Measurements from ENCODE around the gene SGCA. TPM values are rescaled to one million over a fixed set of nuclear protein-coding genes. Genes with fewer than 3 reads are reported as not detected.

Gene SGCA
- total and polyA plus RNA-seq, 2 of the 8 experiments (the other 6 are each of a cell fraction or from before 2014, with no cell fraction given) = 0.12 TPM; not detected in 1

DNA sequence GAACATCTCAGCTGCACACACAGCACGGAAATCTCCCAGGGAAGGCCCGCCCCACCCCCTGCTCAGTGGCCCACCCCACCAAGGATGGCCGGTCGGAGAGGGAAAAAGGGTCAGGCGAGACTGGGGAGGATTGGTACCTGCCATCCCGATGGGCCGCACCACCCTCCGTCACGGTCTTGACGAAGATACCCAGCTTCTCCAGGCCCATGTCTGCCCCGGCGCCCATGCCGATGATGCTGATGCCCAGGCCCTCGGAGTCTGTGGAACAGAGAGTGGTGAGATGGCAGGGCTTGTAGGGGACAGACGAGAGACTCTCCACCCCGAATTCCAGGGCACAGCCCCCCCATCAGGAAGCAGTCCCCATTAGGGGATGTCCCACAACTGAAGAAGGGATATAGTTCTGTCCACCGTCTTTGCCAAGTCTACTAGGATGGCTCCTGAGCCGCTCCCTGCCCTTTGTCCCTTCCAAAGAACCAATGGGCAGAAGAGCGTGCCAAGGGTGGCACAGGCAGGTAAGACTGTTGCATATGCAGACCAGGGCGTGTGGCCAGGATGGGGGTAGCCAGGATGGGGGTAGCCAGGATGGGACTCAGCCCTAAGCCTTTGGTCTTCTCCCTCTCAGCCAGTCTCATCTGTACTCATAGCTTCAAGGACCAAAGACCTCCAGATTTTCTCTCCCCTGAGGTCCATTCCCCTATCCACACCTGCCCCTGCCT lies 22.2 kb upstream of the SGCA start:
- H3K9ac ChIP-seq (replicated peaks in 1 of 4; ENCODE audit: extremely low read depth in 1 of 4, low read depth in 3 of 4, low read length in 3 of 4) = no peak overlapping the region
- H4K20me1 ChIP-seq (replicated peaks in 1 of 2; ENCODE audit: control insufficient read depth in 1 of 2, insufficient read depth in 2 of 2, low read length in 2 of 2) = peaks cover 12 to 16% of the 10 kb centered on the region in 2 experiments
- no peak overlapping the region for H2BK12ac ChIP-seq (ENCODE audit: low read depth, low read length)
- FAIRE-seq (no peak), DNase-seq (ENCODE audit: low read depth in 1 of 2, low spot score in 2 of 2) (no peak)
- H4K8ac ChIP-seq (ENCODE audit: extremely low read depth, insufficient read depth, low read length) = no peak overlapping the region
- no peak overlapping the region for H2AFZ ChIP-seq (ENCODE audit: low read length)
- POLR2A ChIA-PET (ENCODE audit: partially characterized antibody) = interaction anchor here (1.4 kb wide), 1 partner anchor 17 kb away, joined by 4 read pairs; no protein-coding TSS in a partner anchor
- WGBS, 2 experiments (ENCODE audit: extremely low coverage in 1 of 2, insufficient coverage in 1 of 2, insufficient read length in 1 of 2, insufficient replicate concordance in 2 of 2, low coverage in 1 of 2, low lambda C conversion rate in 2 of 2, missing lambda C conversion rate in 1 of 2) = 96% methylated on average over 10 of the region's 20 CpGs; no CpG with 5 or more reads in 1 of the 2 experiments
- H3K4me1 ChIP-seq (replicated peaks in 1 of 4; ENCODE audit: control insufficient read depth in 3 of 4, insufficient read depth in 4 of 4, low read length in 3 of 4) = peaks cover 0 to 29% (median 11%) of the 10 kb centered on the region in 4 experiments; a peak in 6 of 7 replicates
- no peak overlapping the region for H3K4ac ChIP-seq (replicated peaks; ENCODE audit: insufficient read length, low read depth, low read length)
- no peak overlapping the region for H2BK15ac ChIP-seq (ENCODE audit: low read length)
- H3K27me3 ChIP-seq (replicated peaks in 1 of 4; ENCODE audit: control insufficient read depth in 3 of 4, extremely low read depth in 1 of 4, insufficient read depth in 3 of 4, low read length in 3 of 4) = no peaks in the 10 kb centered on the region
- H3K56ac ChIP-seq (replicated peaks; ENCODE audit: insufficient read length, low read depth, low read length) = no peak overlapping the region
- H3K36me3 ChIP-seq (ENCODE audit: control insufficient read depth in 2 of 4, insufficient read depth in 4 of 4, low read length in 3 of 4) = peaks cover 0 to 13% (median 7%) of the 10 kb centered on the region in 4 experiments; a peak in 5 of 8 replicates
- H3K18ac ChIP-seq (ENCODE audit: extremely low read depth, low read length) = no peak overlapping the region
- no peak overlapping the region for H2AK5ac ChIP-seq (ENCODE audit: low read depth, low read length)
- H3K9me3 ChIP-seq (ENCODE audit: insufficient read depth in 2 of 2, low read depth in 1 of 2, low read length in 1 of 2) = no peaks in the 10 kb centered on the region
- peaks cover 8% of the 10 kb centered on the region for H3K79me1 ChIP-seq (ENCODE audit: low read depth, low read length)
- no peak overlapping the region for H2BK20ac ChIP-seq (ENCODE audit: low read length)
- H4K91ac ChIP-seq (replicated peaks; ENCODE audit: insufficient read length, low read length) = no peak overlapping the region
- no peak overlapping the region for H3K23ac ChIP-seq (ENCODE audit: insufficient read length)
- H3K14ac ChIP-seq (ENCODE audit: insufficient read length) = no peak overlapping the region
- CTCF ChIA-PET (ENCODE audit: partially characterized antibody) = interaction anchor here (2.6 to 21.6 kb wide), 6 partner anchors 5 to 153 kb away, joined by 8 to 299 read pairs (median 82); partner anchors contain the start of genes PPP1R9B, SAMD14 and SGCA
- H3K4me2 ChIP-seq (ENCODE audit: insufficient read depth in 1 of 2, low read depth in 2 of 2, low read length in 2 of 2) = no peak overlapping the region
- no peak overlapping the region for H3K4me3 ChIP-seq (ENCODE audit: extremely low read depth in 1 of 4, insufficient read depth in 2 of 4, low read depth in 3 of 4, low read length in 4 of 4)
- no peak overlapping the region for H2BK120ac ChIP-seq (replicated peaks; ENCODE audit: low read depth, low read length)
- H3K79me2 ChIP-seq (ENCODE audit: control insufficient read depth in 1 of 2, insufficient read depth in 2 of 2, low read length in 2 of 2) = no peaks in the 10 kb centered on the region; a peak in 1 of 4 replicates
- no peak overlapping the region for H4K5ac ChIP-seq (ENCODE audit: insufficient read length, low read depth, low read length)
- no peak overlapping the region for H3K27ac ChIP-seq (ENCODE audit: low read depth, low read length)
- peaks cover 2% of the 10 kb centered on the region; the same call in 1 of the 2 replicates for H3K23me2 ChIP-seq (ENCODE audit: low read depth, low read length)
- no peak overlapping the region for H2BK5ac ChIP-seq (ENCODE audit: low read depth, low read length)
- TF ChIP-seq BACH1 (IDR thresholded peaks at IDR 0.05; ENCODE audit: low read length) (no peak), HDAC2 (IDR thresholded peaks at IDR 0.05; ENCODE audit: borderline replicate concordance in 1 of 2, low read depth in 2 of 2, low read length in 2 of 2) (no peak), KDM5A (IDR thresholded peaks at IDR 0.05; ENCODE audit: low read length) (no peak), RAD21 (IDR thresholded peaks at IDR 0.05 in 1 of 2, conservative IDR thresholded peaks at IDR 0.05 in 1 of 2; ENCODE audit: low read depth in 2 of 2, low read length in 2 of 2) (no peak), POLR2A (IDR thresholded peaks at IDR 0.05; ENCODE audit: control extremely low read depth in 1 of 2, low read depth in 2 of 2, low read length in 2 of 2) (no peak), KDM4A (IDR thresholded peaks at IDR 0.05; ENCODE audit: low read depth, low read length, severe bottlenecking) (no peak), BCL11A (IDR thresholded peaks at IDR 0.05; ENCODE audit: low read depth in 2 of 2, low read length in 2 of 2) (no peak), SIRT6 (IDR thresholded peaks at IDR 0.05; ENCODE audit: low read length) (no peak), NRF1 (IDR thresholded peaks at IDR 0.05; ENCODE audit: low read depth, low read length) (no peak)
- TF ChIP-seq, protein P1, sequence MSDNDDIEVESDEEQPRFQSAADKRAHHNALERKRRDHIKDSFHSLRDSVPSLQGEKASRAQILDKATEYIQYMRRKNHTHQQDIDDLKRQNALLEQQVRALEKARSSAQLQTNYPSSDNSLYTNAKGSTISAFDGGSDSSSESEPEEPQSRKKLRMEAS (IDR thresholded peaks at IDR 0.05) = no peak
